Osteocyte (in vitro differentiated cells): Measurements from ENCODE around the gene DERA. TPM values are rescaled to one million over a fixed set of nuclear protein-coding genes. Genes with fewer than 3 reads are reported as not detected.
"Not testable (repeated sequence)": the region's sequence is repeated elsewhere in the genome, so short reads cannot be mapped to it uniquely, and the experiment has no call there.

Experiments
- DNase-seq: peaks from one replicate; pipeline ENCODE4 v3.0.0; 2021; ENCODE audit warnings: mixed read lengths; ENCODE audit not compliant: unreplicated experiment; ENCODE audit errors: extremely low spot score
- H3K27ac Mint-ChIP-seq: one replicate; pipeline ENCODE4 v1.8.0; 2021; ENCODE audit warnings: mild to moderate bottlenecking, mixed read lengths; ENCODE audit not compliant: unreplicated experiment
- H3K27me3 Mint-ChIP-seq: one replicate; pipeline ENCODE4 v1.8.0; 2021; ENCODE audit warnings: mixed read lengths; ENCODE audit not compliant: unreplicated experiment
- H3K36me3 Mint-ChIP-seq: one replicate; pipeline ENCODE4 v1.8.0; 2021; ENCODE audit warnings: mixed read lengths; ENCODE audit not compliant: unreplicated experiment
- H3K4me1 Mint-ChIP-seq: one replicate; pipeline ENCODE4 v1.8.0; 2021; ENCODE audit warnings: mixed read lengths; ENCODE audit not compliant: unreplicated experiment
- H3K4me3 Mint-ChIP-seq: one replicate; pipeline ENCODE4 v1.8.0; 2021; ENCODE audit warnings: mild to moderate bottlenecking, moderate library complexity, mixed read lengths; ENCODE audit not compliant: unreplicated experiment
- H3K9me3 Mint-ChIP-seq: one replicate; pipeline ENCODE4 v1.8.0; 2021; ENCODE audit warnings: mixed read lengths; ENCODE audit not compliant: unreplicated experiment
- CTCF ChIP-seq: fragments of 200-600 bp; sonication (generic); IDR thresholded peaks from 2 replicates; pipeline ENCODE4 v1.5.0; 2021; ENCODE audit warnings: antibody characterized with exemption, mild to moderate bottlenecking, moderate library complexity
- total RNA-seq: library from RNA; stranded (reverse); gene quantifications from 2 replicates; pipeline ENCODE4 v1.2.1, GENCODE V29; 2021

The DERA gene
- total RNA-seq, 1 donor from 2014 or later: 29.8 TPM

GRCh38 chr12:16003460-16003859 lies 92.3 kb downstream of the DERA start:
- H3K27ac Mint-ChIP-seq: no peak overlapping the region
- no peaks in the 10 kb centered on the region for H3K9me3 Mint-ChIP-seq
- no peaks in the 10 kb centered on the region for H3K4me1 Mint-ChIP-seq
- DNase-seq: no peak
- peaks cover 9% of the 10 kb centered on the region for H3K36me3 Mint-ChIP-seq
- no peaks in the 10 kb centered on the region for H3K27me3 Mint-ChIP-seq
- TF ChIP-seq CTCF: no peak
- H3K4me3 Mint-ChIP-seq: no peak overlapping the region

GRCh38 chr12:16006752-16007151 lies 95.6 kb downstream of the DERA start:
- H3K4me1 Mint-ChIP-seq: no peaks in the 10 kb centered on the region
- H3K36me3 Mint-ChIP-seq: peaks cover 9% of the 10 kb centered on the region
- H3K27ac Mint-ChIP-seq: no peak overlapping the region
- TF ChIP-seq CTCF: no peak
- no peak for DNase-seq
- H3K27me3 Mint-ChIP-seq: no peaks in the 10 kb centered on the region
- no peaks in the 10 kb centered on the region for H3K9me3 Mint-ChIP-seq
- no peak overlapping the region for H3K4me3 Mint-ChIP-seq

GRCh38 chr12:16008421-16008824 lies 97.3 kb downstream of the DERA start:
- no peaks in the 10 kb centered on the region for H3K27me3 Mint-ChIP-seq
- H3K4me3 Mint-ChIP-seq: no peak overlapping the region
- DNase-seq: no peak
- no peak for TF ChIP-seq CTCF
- H3K36me3 Mint-ChIP-seq: peaks cover 13% of the 10 kb centered on the region
- no peak overlapping the region for H3K27ac Mint-ChIP-seq
- peaks cover 1% of the 10 kb centered on the region for H3K4me1 Mint-ChIP-seq
- no peaks in the 10 kb centered on the region for H3K9me3 Mint-ChIP-seq

DNA sequence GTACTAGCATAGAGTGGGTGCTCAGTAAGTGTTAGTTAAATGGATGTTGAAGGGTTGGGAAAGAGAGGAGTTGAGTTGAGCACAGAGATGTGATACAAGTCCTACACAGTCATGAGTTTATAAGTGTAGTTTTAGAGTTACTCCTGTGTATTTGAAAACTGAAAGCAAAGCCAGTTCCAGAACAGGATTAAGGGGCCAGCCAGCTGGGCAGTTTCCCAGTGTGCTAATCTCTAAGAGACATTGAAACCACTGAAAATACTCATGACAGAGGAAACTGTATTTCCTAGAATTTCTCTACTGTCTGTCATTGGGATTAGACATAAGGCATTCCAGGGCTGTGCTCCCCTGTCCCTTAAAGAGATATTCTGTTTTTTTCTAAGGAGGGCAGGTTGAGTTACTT lies 101.0 kb downstream of the DERA start:
- Mint-ChIP-seq H3K4me1 (peaks cover 1% of the 10 kb centered on the region), H3K36me3 (peaks cover 25% of the 10 kb centered on the region), H3K27me3 (no peaks in the 10 kb centered on the region), H3K4me3 (no peak overlapping the region), H3K9me3 (peaks cover 4% of the 10 kb centered on the region), H3K27ac (no peak overlapping the region)
- no peak for DNase-seq
- no peak for TF ChIP-seq CTCF

DNA sequence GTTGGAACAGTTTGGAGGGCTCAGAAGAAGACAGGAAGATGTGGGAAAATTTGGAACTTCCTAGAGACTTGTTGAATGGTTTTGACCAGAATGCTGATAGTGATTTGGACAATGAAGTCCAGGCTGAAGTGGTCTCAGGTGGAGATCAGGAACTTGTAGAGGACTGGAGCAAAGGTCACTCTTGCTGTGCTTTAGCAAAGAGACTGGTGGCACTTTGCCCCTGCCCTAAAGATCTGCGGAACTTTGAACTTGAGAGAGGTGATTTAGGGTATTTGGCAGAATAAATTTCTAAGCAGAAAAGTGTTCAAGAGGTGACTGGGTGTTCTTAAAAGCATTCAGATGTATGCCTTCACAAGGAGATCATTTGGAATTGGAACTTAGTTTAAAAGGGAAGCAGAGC lies 102.6 kb downstream of the DERA start:
- H3K9me3 Mint-ChIP-seq, H3K27ac Mint-ChIP-seq, H3K4me3 Mint-ChIP-seq, DNase-seq, H3K27me3 Mint-ChIP-seq, H3K4me1 Mint-ChIP-seq: not testable (repeated sequence)
- H3K36me3 Mint-ChIP-seq: peaks cover 26% of the 10 kb centered on the region

DNA sequence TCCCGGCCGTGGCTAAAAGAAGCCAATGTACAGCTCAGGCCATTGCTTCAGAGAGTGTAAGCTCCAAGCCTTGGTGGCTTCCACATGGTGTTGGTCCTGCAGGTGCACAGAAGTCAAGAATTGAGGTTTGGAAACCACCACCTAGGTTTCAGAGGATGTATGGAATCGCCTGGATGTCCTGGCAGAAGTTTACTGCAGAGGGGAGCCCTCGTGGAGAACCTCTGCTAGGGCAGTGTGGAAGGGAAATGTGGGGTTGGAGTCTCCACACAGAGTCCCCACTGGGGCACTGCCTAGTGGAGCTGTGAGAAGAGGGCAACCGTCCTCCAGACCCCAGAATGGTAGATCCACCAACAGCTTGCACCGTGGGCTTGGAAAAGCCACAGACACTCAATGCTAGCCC lies 103.3 kb downstream of the DERA start:
- H3K4me1 Mint-ChIP-seq, DNase-seq, H3K9me3 Mint-ChIP-seq, H3K27ac Mint-ChIP-seq, H3K27me3 Mint-ChIP-seq, H3K4me3 Mint-ChIP-seq: not testable (repeated sequence)
- peaks cover 28% of the 10 kb centered on the region for H3K36me3 Mint-ChIP-seq
